ENCODE measurements around the gene DCLRE1A. TPM values are rescaled to one million over a fixed set of nuclear protein-coding genes. Genes with fewer than 3 reads are reported as not detected.

The DCLRE1A gene
- 7.3 TPM for polyA plus RNA-seq (2013, experiment 1 of 2)
- 7.7 TPM for polyA plus RNA-seq (2013, experiment 2 of 2)

- H3K27ac ChIP-seq (ENCODE audit: low read depth, low read length, severe bottlenecking) = peak within 1 kb of the TSS; percentile 69
- peaks cover 13% of the 10 kb centered on the region for H3K36me3 ChIP-seq (ENCODE audit: control insufficient read depth, insufficient read depth, low read length)
- peak within 1 kb of the TSS; percentile 88 for H3K4me3 ChIP-seq (ENCODE audit: extremely low read depth, insufficient read depth, low read length, poor library complexity, severe bottlenecking)
- 0 to 2% methylated on average over 16 to 20 of the region's 39 CpGs for WGBS, 2 experiments (ENCODE audit: insufficient coverage in 2 of 2)
- H3K9me3 ChIP-seq (ENCODE audit: control insufficient read depth, low read length) = no peaks in the 10 kb centered on the region
- H3K4me1 ChIP-seq (ENCODE audit: control insufficient read depth, insufficient read depth, low read length, poor library complexity, severe bottlenecking) = peaks cover 9% of the 10 kb centered on the region
Measured at GRCh38 chr10:113854013-113854760, at the start of gene DCLRE1A, which contains the start of gene NHLRC2. Gene DCLRE1A (minus strand): TSS chr10:113854082. CDS start chr10:113853182, 900 bp downstream. Gene NHLRC2 (plus strand): TSS chr10:113854661. CDS start chr10:113854873, 212 bp downstream.

DNA sequence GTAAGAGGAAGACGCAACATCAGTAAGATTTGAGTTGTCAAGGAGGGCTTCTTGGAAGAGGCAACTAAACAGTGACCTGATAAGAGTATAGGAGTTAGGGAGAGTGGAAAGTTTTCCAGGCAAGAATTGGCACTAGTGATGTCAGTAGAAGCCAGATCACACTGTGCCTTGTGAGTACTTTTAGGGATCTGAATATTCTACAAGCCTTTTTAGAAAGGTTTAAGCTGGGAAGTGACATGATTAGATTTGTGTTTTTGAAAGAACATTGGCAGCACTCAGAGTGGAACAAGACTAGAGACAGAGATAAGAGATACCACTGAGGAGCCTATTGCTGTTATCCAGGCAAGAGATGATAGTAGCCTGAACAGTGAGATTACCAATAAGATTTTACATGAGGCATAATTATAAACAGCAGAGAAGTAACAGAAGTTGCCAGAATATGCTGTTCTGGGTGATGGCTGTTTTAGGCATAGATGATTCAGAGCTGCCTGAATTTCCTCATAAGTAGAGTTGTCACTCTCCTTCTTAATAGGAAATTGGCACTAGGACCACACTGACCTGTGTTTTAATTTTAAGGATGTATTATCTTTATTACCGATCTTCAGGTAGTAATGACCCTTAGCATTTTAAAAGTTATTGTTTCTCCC, 46.2 kb upstream of the DCLRE1A start:
- Histone ChIP-seq H3K27ac (ENCODE audit: low read depth, low read length, severe bottlenecking) (no peak overlapping the region), H3K9me3 (ENCODE audit: control insufficient read depth, low read length) (no peaks in the 10 kb centered on the region), H3K36me3 (ENCODE audit: control insufficient read depth, insufficient read depth, low read length) (peaks cover 43% of the 10 kb centered on the region), H3K4me1 (ENCODE audit: control insufficient read depth, insufficient read depth, low read length, poor library complexity, severe bottlenecking) (peaks cover 14% of the 10 kb centered on the region), H3K4me3 (ENCODE audit: extremely low read depth, insufficient read depth, low read length, poor library complexity, severe bottlenecking) (no peak overlapping the region)
- WGBS, 2 experiments (ENCODE audit: insufficient coverage in 2 of 2) = 92 to 100% methylated on average over 1 of the region's 2 CpGs

DNA sequence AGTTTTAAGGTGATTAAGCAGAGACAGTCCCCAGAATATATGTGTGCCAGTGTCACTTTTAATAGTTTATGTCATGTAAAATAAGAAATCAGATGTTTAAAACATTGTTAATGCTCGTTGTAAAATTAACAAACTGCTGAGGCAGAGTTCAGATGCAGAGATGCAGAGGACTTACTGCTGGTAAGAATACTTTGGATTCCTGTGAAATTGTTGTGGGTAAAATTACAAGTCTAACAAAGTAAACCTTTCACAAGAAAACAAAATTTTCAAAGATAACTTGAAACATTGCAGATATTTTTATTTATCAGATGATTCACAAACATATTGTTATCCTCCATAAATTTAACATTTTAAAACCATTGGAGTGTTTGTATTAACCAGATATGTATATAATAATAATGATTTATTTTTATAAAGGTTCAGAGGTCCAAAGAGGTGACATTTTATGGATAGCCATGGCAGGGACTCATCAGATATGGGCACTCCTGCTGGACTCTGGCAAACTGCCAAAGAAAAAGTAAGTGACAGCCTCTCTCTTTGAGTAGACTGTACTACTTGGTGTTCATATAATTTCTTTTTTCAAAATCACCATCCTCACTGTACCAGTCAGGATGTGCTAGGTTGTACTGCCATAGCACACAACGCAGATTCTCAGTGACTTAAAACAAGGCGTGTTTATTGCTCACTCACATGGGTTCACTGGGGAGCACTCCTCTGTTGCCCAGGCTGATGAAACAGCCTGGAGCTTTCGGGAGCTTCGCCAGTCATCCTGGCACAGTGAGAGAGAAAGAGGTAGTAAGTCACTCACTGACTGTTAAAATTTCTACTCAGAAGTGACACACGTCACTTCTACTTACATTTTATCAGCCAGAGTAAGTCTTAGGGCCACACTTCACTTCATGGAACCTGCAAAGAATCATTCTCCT, 44.1 kb upstream of the DCLRE1A start:
- no peak overlapping the region for H3K27ac ChIP-seq (ENCODE audit: low read depth, low read length, severe bottlenecking)
- 83 to 100% methylated on average over 1 to 3 of the region's 6 CpGs for WGBS, 2 experiments (ENCODE audit: insufficient coverage in 2 of 2)
- H3K36me3 ChIP-seq (ENCODE audit: control insufficient read depth, insufficient read depth, low read length) = peaks cover 38% of the 10 kb centered on the region
- H3K4me3 ChIP-seq (ENCODE audit: extremely low read depth, insufficient read depth, low read length, poor library complexity, severe bottlenecking) = no peak overlapping the region
- H3K9me3 ChIP-seq (ENCODE audit: control insufficient read depth, low read length) = no peaks in the 10 kb centered on the region
- H3K4me1 ChIP-seq (ENCODE audit: control insufficient read depth, insufficient read depth, low read length, poor library complexity, severe bottlenecking) = peaks cover 14% of the 10 kb centered on the region

- Histone ChIP-seq H3K27ac (ENCODE audit: low read depth, low read length, severe bottlenecking) (no peak overlapping the region), H3K36me3 (ENCODE audit: control insufficient read depth, insufficient read depth, low read length) (peaks cover 24% of the 10 kb centered on the region)
Measured at GRCh38 chr10:113895018-113895417, 41.1 kb upstream of the DCLRE1A start.

GRCh38 chr10:113894581-113894980, 40.7 kb upstream of the DCLRE1A start:
- 100% methylated on average over 1 of the region's 1 CpG; no CpG with 5 or more reads in 1 of the 2 experiments for WGBS, 2 experiments (ENCODE audit: insufficient coverage in 2 of 2)
- Histone ChIP-seq H3K4me1 (ENCODE audit: control insufficient read depth, insufficient read depth, low read length, poor library complexity, severe bottlenecking) (peaks cover 14% of the 10 kb centered on the region), H3K36me3 (ENCODE audit: control insufficient read depth, insufficient read depth, low read length) (peaks cover 21% of the 10 kb centered on the region), H3K9me3 (ENCODE audit: control insufficient read depth, low read length) (no peaks in the 10 kb centered on the region), H3K4me3 (ENCODE audit: extremely low read depth, insufficient read depth, low read length, poor library complexity, severe bottlenecking) (no peak overlapping the region), H3K27ac (ENCODE audit: low read depth, low read length, severe bottlenecking) (no peak overlapping the region)

More at GRCh38 chr10:113895018-113895417, 41.1 kb upstream of the DCLRE1A start:
- Histone ChIP-seq H3K4me3 (ENCODE audit: extremely low read depth, insufficient read depth, low read length, poor library complexity, severe bottlenecking) (no peak overlapping the region), H3K9me3 (ENCODE audit: control insufficient read depth, low read length) (no peaks in the 10 kb centered on the region), H3K4me1 (ENCODE audit: control insufficient read depth, insufficient read depth, low read length, poor library complexity, severe bottlenecking) (peaks cover 14% of the 10 kb centered on the region)

DNA sequence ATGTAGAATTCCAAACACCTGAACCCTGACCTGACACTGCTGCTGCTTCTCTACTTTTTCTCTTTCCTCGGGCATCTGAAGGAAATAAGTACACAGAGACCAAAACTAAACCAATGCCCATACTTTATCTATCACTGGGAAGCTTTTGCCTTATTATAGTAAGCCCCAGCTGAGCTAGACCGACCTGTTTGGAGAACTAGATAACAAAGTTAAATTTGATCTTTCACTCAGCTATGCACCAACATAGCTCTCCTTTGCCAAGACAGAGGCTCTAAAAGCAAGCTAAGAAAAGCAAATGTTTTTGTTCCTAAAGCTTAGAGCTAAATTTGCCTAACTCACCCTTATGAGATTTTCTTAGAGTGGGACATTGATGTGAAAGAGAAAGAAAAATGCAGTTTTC, 39.7 kb upstream of the DCLRE1A start:
- Histone ChIP-seq H3K4me3 (ENCODE audit: extremely low read depth, insufficient read depth, low read length, poor library complexity, severe bottlenecking) (no peak overlapping the region), H3K27ac (ENCODE audit: low read depth, low read length, severe bottlenecking) (no peak overlapping the region), H3K9me3 (ENCODE audit: control insufficient read depth, low read length) (no peaks in the 10 kb centered on the region), H3K4me1 (ENCODE audit: control insufficient read depth, insufficient read depth, low read length, poor library complexity, severe bottlenecking) (peaks cover 10% of the 10 kb centered on the region), H3K36me3 (ENCODE audit: control insufficient read depth, insufficient read depth, low read length) (peaks cover 21% of the 10 kb centered on the region)
- WGBS, 2 experiments (ENCODE audit: insufficient coverage in 2 of 2) = 100% methylated on average over 2 of the region's 2 CpGs; no CpG with 5 or more reads in 1 of the 2 experiments

GRCh38 chr10:113891476-113891875, 37.6 kb upstream of the DCLRE1A start:
- H3K9me3 ChIP-seq (ENCODE audit: control insufficient read depth, low read length) = no peaks in the 10 kb centered on the region
- H3K4me3 ChIP-seq (ENCODE audit: extremely low read depth, insufficient read depth, low read length, poor library complexity, severe bottlenecking) = no peak overlapping the region
- H3K27ac ChIP-seq (ENCODE audit: low read depth, low read length, severe bottlenecking) = no peak overlapping the region
- H3K4me1 ChIP-seq (ENCODE audit: control insufficient read depth, insufficient read depth, low read length, poor library complexity, severe bottlenecking) = no peaks in the 10 kb centered on the region
- H3K36me3 ChIP-seq (ENCODE audit: control insufficient read depth, insufficient read depth, low read length) = peaks cover 30% of the 10 kb centered on the region
- 100% methylated on average over 1 of the region's 3 CpGs; no CpG with 5 or more reads in 1 of the 2 experiments for WGBS, 2 experiments (ENCODE audit: insufficient coverage in 2 of 2)

GRCh38 chr10:113890769-113891168, 36.9 kb upstream of the DCLRE1A start:
- Histone ChIP-seq H3K27ac (ENCODE audit: low read depth, low read length, severe bottlenecking) (no peak overlapping the region), H3K4me1 (ENCODE audit: control insufficient read depth, insufficient read depth, low read length, poor library complexity, severe bottlenecking) (no peaks in the 10 kb centered on the region), H3K4me3 (ENCODE audit: extremely low read depth, insufficient read depth, low read length, poor library complexity, severe bottlenecking) (no peak overlapping the region), H3K9me3 (ENCODE audit: control insufficient read depth, low read length) (no peaks in the 10 kb centered on the region), H3K36me3 (ENCODE audit: control insufficient read depth, insufficient read depth, low read length) (peaks cover 33% of the 10 kb centered on the region)
- WGBS, 2 experiments (ENCODE audit: insufficient coverage in 2 of 2) = 56% methylated on average over 1 of the region's 4 CpGs; no CpG with 5 or more reads in 1 of the 2 experiments

DNA sequence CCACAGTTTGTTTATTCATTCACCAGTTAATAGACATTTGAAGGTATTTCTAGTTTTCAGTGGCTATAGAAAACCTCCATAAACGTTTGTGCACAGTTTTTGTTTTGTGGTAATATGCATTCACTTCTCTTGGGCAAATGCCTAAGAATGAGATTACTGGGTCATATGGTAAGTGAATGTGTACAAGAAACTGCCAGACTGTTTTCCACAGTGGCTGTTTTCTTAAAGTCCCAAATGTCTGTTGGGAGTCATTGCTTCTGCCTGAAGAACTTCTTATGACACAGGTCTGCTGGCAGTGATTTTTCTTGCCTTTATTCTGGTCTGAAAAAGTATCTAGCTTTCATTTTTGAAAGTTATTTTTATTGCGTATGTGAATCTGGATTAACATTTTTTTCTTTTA, 36.0 kb upstream of the DCLRE1A start:
- peaks cover 30% of the 10 kb centered on the region for H3K36me3 ChIP-seq (ENCODE audit: control insufficient read depth, insufficient read depth, low read length)
- WGBS, 2 experiments (ENCODE audit: insufficient coverage in 2 of 2) = 83 to 100% methylated on average over 1 of the region's 2 CpGs
- H3K4me1 ChIP-seq (ENCODE audit: control insufficient read depth, insufficient read depth, low read length, poor library complexity, severe bottlenecking) = no peaks in the 10 kb centered on the region
- H3K9me3 ChIP-seq (ENCODE audit: control insufficient read depth, low read length) = no peaks in the 10 kb centered on the region
- no peak overlapping the region for H3K4me3 ChIP-seq (ENCODE audit: extremely low read depth, insufficient read depth, low read length, poor library complexity, severe bottlenecking)
- no peak overlapping the region for H3K27ac ChIP-seq (ENCODE audit: low read depth, low read length, severe bottlenecking)

DNA sequence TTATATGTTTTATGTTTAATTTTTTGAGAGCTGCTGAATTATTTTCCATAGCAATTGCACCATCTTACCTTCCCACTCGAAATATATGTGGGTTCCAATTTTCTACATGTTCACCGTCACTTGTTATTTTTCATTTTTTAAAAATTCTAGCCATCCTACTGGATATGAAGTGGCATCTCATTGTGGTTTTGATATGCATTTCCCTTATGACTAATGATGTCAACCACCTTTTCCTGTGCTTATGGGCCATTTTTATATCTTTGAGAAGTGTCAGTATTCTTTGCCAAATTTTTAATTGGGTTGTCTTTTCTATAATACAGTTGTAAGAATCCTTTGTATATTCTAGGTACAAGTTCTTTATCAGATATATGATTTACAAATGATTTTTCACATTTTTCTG, 28.4 kb upstream of the DCLRE1A start:
- no CpG with 5 or more reads among the region's 2 CpGs for WGBS, 2 experiments (ENCODE audit: insufficient coverage in 2 of 2)

More for the DNA sequence above, 28.4 kb upstream of the DCLRE1A start:
- Histone ChIP-seq H3K27ac (ENCODE audit: low read depth, low read length, severe bottlenecking) (no peak overlapping the region), H3K36me3 (ENCODE audit: control insufficient read depth, insufficient read depth, low read length) (peaks cover 23% of the 10 kb centered on the region), H3K9me3 (ENCODE audit: control insufficient read depth, low read length) (no peaks in the 10 kb centered on the region), H3K4me1 (ENCODE audit: control insufficient read depth, insufficient read depth, low read length, poor library complexity, severe bottlenecking) (no peaks in the 10 kb centered on the region), H3K4me3 (ENCODE audit: extremely low read depth, insufficient read depth, low read length, poor library complexity, severe bottlenecking) (no peak overlapping the region)

Measured in mesodermal cell (in vitro differentiated cells).